GM10248 (cell line): Measurements from ENCODE around the gene C2orf80.

Source experiments
- CTCF ChIA-PET: fragments of 300-600 bp; sonication (Branson Sonifier 250); formaldehyde crosslinking; extraction: SDS; loops from one replicate; lab custom pipeline; 2021; ENCODE audit warnings: antibody characterized with exemption; lab: Yijun Ruan, JAX
- POLR2A ChIA-PET: fragments of 350-650 bp; sonication (Branson Sonifier 250); formaldehyde crosslinking; extraction: SDS; loops from one replicate; lab custom pipeline; 2020; ENCODE audit warnings: antibody characterized with exemption; lab: Yijun Ruan, JAX
- DNase-seq: peaks from one replicate; pipeline ENCODE4 v3.0.0; 2012; ENCODE audit errors: extremely low spot score
- TF ChIP-seq, protein P1 (sequence below): IDR thresholded peaks from 2 replicates; pipeline ENCODE4 v1.5.1; 2012; ENCODE audit warnings: mild to moderate bottlenecking, low read depth; ENCODE audit errors: extremely low read depth, missing control alignments, control extremely low read depth

C2orf80 gene

DNA sequence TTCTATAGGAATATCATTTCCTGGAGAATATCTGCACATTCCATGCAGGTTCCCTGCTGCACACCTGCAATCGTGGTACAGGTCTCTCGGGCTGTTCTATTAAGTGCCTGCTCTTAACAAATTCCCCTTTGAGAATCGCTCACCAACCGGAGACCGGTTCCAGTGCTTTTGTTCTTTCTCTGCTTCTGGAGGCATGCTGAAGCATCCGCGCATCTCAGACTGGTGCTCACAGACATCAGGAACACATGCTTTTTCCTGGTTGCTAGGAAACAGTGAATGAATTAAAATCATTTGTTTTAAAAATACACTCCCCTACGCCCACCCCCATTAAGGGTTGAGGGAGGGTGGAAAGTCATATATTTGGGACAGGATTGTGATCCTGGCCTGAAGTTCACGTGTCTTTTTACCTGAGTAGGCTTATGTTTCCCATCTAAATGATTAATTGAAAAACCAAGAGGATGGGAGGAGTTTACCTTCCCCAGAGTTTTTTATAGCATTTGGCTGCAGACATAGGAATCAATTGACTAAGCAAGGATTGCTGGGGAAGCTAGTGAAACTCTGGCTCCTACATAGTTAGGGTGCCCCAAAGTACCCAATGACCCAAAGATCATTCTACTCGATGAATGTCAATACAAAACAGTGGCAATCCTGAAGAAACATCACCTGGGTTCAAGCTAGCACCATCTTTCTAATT, at the start of gene C2orf80:
TSS of gene C2orf80 (minus strand) at position 221 of the 694 bp plus-strand sequence. CDS start 3,044 bp downstream, outside the sequence.
- CTCF ChIA-PET: interaction anchor here (1.2 to 2.0 kb wide), 2 partner anchors 11 to 15 kb away, joined by 3 to 9 read pairs; no protein-coding TSS in a partner anchor
- DNase-seq: no peak
- TF ChIP-seq, protein P1, sequence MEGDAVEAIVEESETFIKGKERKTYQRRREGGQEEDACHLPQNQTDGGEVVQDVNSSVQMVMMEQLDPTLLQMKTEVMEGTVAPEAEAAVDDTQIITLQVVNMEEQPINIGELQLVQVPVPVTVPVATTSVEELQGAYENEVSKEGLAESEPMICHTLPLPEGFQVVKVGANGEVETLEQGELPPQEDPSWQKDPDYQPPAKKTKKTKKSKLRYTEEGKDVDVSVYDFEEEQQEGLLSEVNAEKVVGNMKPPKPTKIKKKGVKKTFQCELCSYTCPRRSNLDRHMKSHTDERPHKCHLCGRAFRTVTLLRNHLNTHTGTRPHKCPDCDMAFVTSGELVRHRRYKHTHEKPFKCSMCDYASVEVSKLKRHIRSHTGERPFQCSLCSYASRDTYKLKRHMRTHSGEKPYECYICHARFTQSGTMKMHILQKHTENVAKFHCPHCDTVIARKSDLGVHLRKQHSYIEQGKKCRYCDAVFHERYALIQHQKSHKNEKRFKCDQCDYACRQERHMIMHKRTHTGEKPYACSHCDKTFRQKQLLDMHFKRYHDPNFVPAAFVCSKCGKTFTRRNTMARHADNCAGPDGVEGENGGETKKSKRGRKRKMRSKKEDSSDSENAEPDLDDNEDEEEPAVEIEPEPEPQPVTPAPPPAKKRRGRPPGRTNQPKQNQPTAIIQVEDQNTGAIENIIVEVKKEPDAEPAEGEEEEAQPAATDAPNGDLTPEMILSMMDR: no peak
- POLR2A ChIA-PET: no interaction called here

DNA sequence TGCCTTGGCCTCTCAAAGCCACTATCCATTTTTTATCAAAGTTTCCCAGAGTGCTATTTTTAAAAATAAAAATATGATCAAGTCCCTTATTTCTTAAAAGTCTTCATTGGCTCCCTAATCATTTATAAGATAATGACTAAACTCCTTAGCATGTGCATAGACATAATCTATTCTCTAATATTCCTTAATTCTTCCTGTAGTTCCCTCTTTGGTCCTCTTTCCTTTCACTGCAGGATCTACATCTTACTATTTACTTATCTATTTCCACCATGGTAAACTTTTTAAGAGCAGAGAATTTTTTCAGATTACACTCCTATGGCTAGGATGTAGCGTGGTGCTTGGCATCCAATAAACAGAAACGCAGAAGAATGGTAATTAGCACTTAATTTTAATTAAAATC, 46.0 kb upstream of the C2orf80 start:
- TF ChIP-seq, protein P1: no peak
- DNase-seq: no peak
- CTCF ChIA-PET: interaction anchor here (1.5 to 2.1 kb wide), 3 partner anchors 10 to 17 kb away, joined by 4 to 6 read pairs (median 5); no protein-coding TSS in a partner anchor
- POLR2A ChIA-PET: no interaction called here

DNA sequence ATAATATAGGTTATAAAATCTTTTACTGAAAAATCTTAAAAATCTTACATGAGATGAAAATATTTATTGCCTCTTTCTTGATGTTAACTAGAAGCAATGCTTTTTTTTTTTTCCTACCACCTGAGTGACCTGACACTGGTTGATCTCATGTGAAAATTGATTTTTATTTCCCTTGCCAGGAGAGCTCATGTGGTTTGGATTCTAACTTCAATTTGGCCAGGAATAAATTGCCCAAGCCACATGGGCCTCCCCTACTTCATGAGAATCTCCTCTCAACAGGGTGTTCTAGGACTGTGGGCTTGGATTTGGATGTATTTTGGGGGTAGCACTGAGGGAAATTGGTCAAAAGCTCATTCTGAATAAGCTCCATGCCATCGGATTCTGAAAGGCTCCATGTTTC, 45.0 kb upstream of the C2orf80 start:
- CTCF ChIA-PET: interaction anchor here (0.6 to 1.6 kb wide), 3 partner anchors 20 to 92 kb away, joined by 3 to 5 read pairs (median 3); partner anchors contain the start of gene IDH1
- POLR2A ChIA-PET: no interaction called here
- TF ChIP-seq, protein P1: no peak
- no peak for DNase-seq

DNA sequence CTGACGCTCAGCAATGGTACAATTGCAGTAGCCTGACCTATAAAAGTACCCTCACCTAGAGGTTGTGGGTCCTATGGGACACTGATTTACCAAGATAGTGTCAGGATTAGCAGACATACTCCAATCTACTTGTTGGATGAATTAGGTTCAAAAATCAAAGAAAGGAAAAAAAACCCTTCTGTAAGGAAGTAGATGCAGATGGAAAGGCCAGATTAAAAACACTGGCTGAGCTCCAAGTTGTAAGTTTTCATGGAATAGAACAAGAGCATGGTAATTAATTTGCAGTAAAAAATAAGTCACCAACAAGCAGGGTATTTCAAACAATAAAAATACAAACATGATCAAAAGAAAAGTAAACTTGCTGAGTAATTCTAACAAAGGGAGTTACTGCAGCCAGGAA, 38.6 kb upstream of the C2orf80 start:
- DNase-seq: no peak
- ChIA-PET POLR2A (no interaction called here), CTCF (interaction anchor here (1.2 to 1.8 kb wide), 3 partner anchors 13 to 42 kb away, joined by 3 to 11 read pairs (median 4); partner anchors contain the start of gene IDH1)
- TF ChIP-seq, protein P1: no peak

DNA sequence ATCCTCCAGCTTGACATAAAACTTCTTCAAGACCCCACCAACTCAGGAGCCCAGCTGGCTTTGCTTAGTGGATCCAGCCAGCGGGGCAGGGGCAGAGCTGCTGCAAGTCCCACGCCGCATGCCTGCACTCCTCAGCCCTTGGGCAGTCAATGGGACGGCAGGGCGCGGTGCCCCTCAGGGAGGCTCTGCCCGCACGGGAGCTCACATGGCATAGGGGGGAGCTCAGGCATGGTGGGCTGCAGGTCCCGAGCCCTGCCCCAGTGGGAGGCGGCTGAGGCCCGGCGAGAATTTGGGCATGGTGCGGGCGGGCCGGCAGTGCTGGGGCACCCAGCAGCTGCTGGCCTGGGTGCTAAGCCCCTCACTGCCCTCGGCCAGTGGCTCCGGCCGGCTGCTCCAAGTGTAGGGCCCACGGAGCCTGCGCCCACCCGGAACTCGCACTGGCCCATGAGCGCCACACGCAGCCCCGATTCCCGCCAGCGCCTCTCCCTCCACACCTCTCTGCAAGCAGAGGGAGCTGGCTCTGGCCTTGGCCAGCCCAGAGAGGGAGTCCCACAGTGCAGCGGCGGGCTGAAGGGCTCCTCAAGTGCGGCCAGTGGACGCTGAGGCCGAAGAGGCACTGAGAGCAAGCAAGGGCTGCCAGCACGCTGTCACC, 37.9 kb upstream of the C2orf80 start:
- DNase-seq: no peak
- TF ChIP-seq, protein P1: no peak
- POLR2A ChIA-PET: no interaction called here
- CTCF ChIA-PET: interaction anchor here (1.2 to 1.4 kb wide), 2 partner anchors 14 to 41 kb away, joined by 3 to 4 read pairs; no protein-coding TSS in a partner anchor

DNA sequence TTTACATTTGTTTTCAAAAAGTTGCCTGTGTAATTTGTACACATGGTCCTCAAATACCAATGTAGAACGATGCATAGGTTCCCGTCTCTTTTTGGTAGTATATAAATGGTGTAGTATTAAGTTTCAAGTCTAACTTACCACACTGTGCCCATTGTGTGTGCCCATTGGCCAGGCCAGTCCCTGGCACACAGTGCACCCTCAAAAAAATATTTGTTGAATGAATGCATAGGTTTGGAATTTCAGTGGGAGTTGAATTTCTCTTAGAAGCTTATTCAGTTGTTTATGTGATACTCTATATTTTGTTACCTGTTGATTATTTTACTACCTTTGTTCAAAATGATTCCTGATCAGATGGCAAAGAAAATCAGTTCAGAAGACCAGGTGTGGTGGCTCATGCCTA, 35.0 kb upstream of the C2orf80 start:
- POLR2A ChIA-PET: no interaction called here
- TF ChIP-seq, protein P1: no peak
- no peak for DNase-seq
- CTCF ChIA-PET: interaction anchor here (1.8 kb wide), 1 partner anchor 12 kb away, joined by 4 read pairs; no protein-coding TSS in a partner anchor
